GM23338 (cell line): Measurements from ENCODE around the gene ADAMTS14. TPM values are rescaled to one million over a fixed set of nuclear protein-coding genes. Genes with fewer than 3 reads are reported as not detected.

Experiments used
- ATAC-seq: fragments of 200-7000 bp; cut with Tn5 transposase; 3 replicates; pipeline ENCODE4 v1.9.1; 2020
- DNase-seq: peaks from one replicate; pipeline ENCODE4 v3.0.0-alpha.2; 2015; ENCODE audit warnings: low spot score
- H2AFZ ChIP-seq: fragments of 200-600 bp; sonication (generic); 2 replicates; pipeline ENCODE4 v1.8.0; 2016; ENCODE audit warnings: antibody characterized with exemption, mild to moderate bottlenecking, moderate library complexity
- H3F3A ChIP-seq: fragments of 200-600 bp; sonication (generic); replicated peaks from 2 replicates; pipeline ENCODE4 v1.8.0; 2017; ENCODE audit warnings: antibody characterized with exemption, mixed run types, low read depth
- H3K27ac ChIP-seq: fragments of 200-600 bp; sonication (generic); 2 replicates; pipeline ENCODE4 v1.6.1; 2016; ENCODE audit warnings: low read depth
- H3K27me3 ChIP-seq: fragments of 200-600 bp; sonication (generic); 2 replicates; pipeline ENCODE4 v1.8.0; 2016; ENCODE audit warnings: mild to moderate bottlenecking, mixed run types, moderate library complexity; ENCODE audit not compliant: insufficient read depth
- H3K36me3 ChIP-seq: fragments of 200-600 bp; sonication (generic); 2 replicates; pipeline ENCODE4 v1.8.0; 2016; ENCODE audit warnings: mild to moderate bottlenecking; ENCODE audit not compliant: insufficient read depth
- H3K4me1 ChIP-seq: fragments of 200-600 bp; sonication (generic); 2 replicates; pipeline ENCODE4 v1.8.0; 2016; ENCODE audit warnings: mild to moderate bottlenecking, moderate library complexity; ENCODE audit not compliant: insufficient read depth
- H3K4me2 ChIP-seq: fragments of 200-600 bp; sonication (generic); 2 replicates; pipeline ENCODE4 v1.7.1; 2017; ENCODE audit warnings: mixed run types
- H3K4me3 ChIP-seq: fragments of 200-600 bp; sonication (generic); 2 replicates; pipeline ENCODE4 v1.6.1; 2016; ENCODE audit warnings: mixed run types
- H3K79me2 ChIP-seq: fragments of 200-600 bp; sonication (generic); replicated peaks from 2 replicates; pipeline ENCODE4 v1.8.0; 2017; ENCODE audit warnings: mild to moderate bottlenecking; ENCODE audit not compliant: insufficient read depth
- H3K9me2 ChIP-seq: fragments of 200-600 bp; sonication (generic); 2 replicates; pipeline ENCODE4 v1.8.0; 2017; ENCODE audit not compliant: insufficient read depth
- H4K20me1 ChIP-seq: fragments of 200-600 bp; sonication (generic); replicated peaks from 2 replicates; pipeline ENCODE4 v1.8.0; 2017; ENCODE audit warnings: mild to moderate bottlenecking; ENCODE audit not compliant: insufficient read depth
- H3K27ac Mint-ChIP-seq: 2 replicates; pipeline ENCODE4 v1.8.0; 2020; ENCODE audit warnings: inconsistent platforms, mild to moderate bottlenecking, moderate library complexity, mixed read lengths
- H3K27me3 Mint-ChIP-seq: 3 replicates; pipeline ENCODE4 v1.8.0; 2022; ENCODE audit warnings: low read depth, mild to moderate bottlenecking, moderate library complexity, mixed read lengths, inconsistent platforms; ENCODE audit not compliant: insufficient read depth, poor library complexity
- H3K36me3 Mint-ChIP-seq: 3 replicates; pipeline ENCODE4 v1.8.0; 2021; ENCODE audit warnings: low read depth, mild to moderate bottlenecking, inconsistent platforms, moderate library complexity, mixed read lengths
- H3K4me1 Mint-ChIP-seq: 3 replicates; pipeline ENCODE4 v1.8.0; 2020; ENCODE audit warnings: mild to moderate bottlenecking, inconsistent platforms, mixed read lengths
- H3K4me3 Mint-ChIP-seq: 3 replicates; pipeline ENCODE4 v1.8.0; 2021; ENCODE audit warnings: moderate library complexity, mild to moderate bottlenecking, inconsistent platforms, mixed read lengths
- H3K9me3 Mint-ChIP-seq: 3 replicates; pipeline ENCODE4 v1.8.0; 2020; ENCODE audit warnings: moderate library complexity, mild to moderate bottlenecking, inconsistent platforms, mixed read lengths
- CREB1 ChIP-seq: fragments of 250-450 bp; sonication (Bioruptor Pico); IDR thresholded peaks from 2 replicates; pipeline ENCODE4 v1.5.0; 2020; ENCODE audit warnings: low read depth, mild to moderate bottlenecking, moderate library complexity
- CTCF ChIP-seq, 2 experiments: fragments of 200-600 bp in 1 of 2; sonication (generic) in 1 of 2; conservative IDR thresholded peaks; 2 replicates each; pipeline versions ENCODE4 v1.5.1 to v1.6.1; 2016 to 2017; ENCODE audit warnings: antibody characterized with exemption in 2 of 2, low read depth in 2 of 2, mild to moderate bottlenecking in 2 of 2, moderate library complexity in 1 of 2
- ETS1 ChIP-seq: IDR thresholded peaks from 2 replicates; pipeline ENCODE4 v1.6.1; 2016; ENCODE audit warnings: antibody characterized with exemption
- EZH2 ChIP-seq: fragments of 200-600 bp; sonication (generic); IDR thresholded peaks from one replicate; pipeline ENCODE4 v1.8.0; 2017; ENCODE audit warnings: antibody characterized with exemption, mild to moderate bottlenecking, low read depth; ENCODE audit not compliant: unreplicated experiment
- EZH2phosphoT487 ChIP-seq: fragments of 200-600 bp; sonication (generic); IDR thresholded peaks from one replicate; pipeline ENCODE4 v1.8.1; 2018; ENCODE audit warnings: antibody characterized with exemption; ENCODE audit not compliant: unreplicated experiment
- JUNB ChIP-seq: IDR thresholded peaks from one replicate; pipeline ENCODE4 v1.6.1; 2016; ENCODE audit warnings: antibody characterized with exemption; ENCODE audit not compliant: unreplicated experiment
- NANOG ChIP-seq: IDR thresholded peaks from 2 replicates; pipeline ENCODE4 v1.6.1; 2016; ENCODE audit warnings: antibody characterized with exemption, borderline replicate concordance
- POLR2AphosphoS5 ChIP-seq: IDR thresholded peaks from 2 replicates; pipeline ENCODE4 v1.6.1; 2016; ENCODE audit warnings: antibody characterized with exemption, low read depth
- REST ChIP-seq: IDR thresholded peaks from one replicate; pipeline ENCODE4 v1.6.1; 2018; ENCODE audit warnings: antibody characterized with exemption; ENCODE audit not compliant: unreplicated experiment
- STAT1 ChIP-seq: IDR thresholded peaks from one replicate; pipeline ENCODE4 v1.6.1; 2016; ENCODE audit warnings: antibody characterized with exemption; ENCODE audit not compliant: unreplicated experiment
- ZNF114 ChIP-seq: fragments of 250-450 bp; sonication (Bioruptor Pico); IDR thresholded peaks from 2 replicates; pipeline ENCODE4 v1.5.0; 2020; ENCODE audit warnings: mild to moderate bottlenecking, moderate library complexity
- ZNF331 ChIP-seq: fragments of 250-450 bp; sonication (Bioruptor Pico); IDR thresholded peaks from 2 replicates; pipeline ENCODE4 v1.5.0; 2020; ENCODE audit warnings: low read depth, mild to moderate bottlenecking, moderate library complexity
- ZNF462 ChIP-seq: fragments of 250-450 bp; sonication (Bioruptor Pico); IDR thresholded peaks from 2 replicates; pipeline ENCODE4 v1.5.0; 2020; ENCODE audit warnings: mild to moderate bottlenecking, moderate library complexity
- polyA plus RNA-seq: library from polyadenylated mRNA; unstranded; fragments of >200 nt; fragmentation: Nextera tagmentation; extraction: Ambion mirVana; gene quantifications from 2 replicates; pipeline ENCODE4 v1.2.1, GENCODE V29; 2016
- total RNA-seq: library from RNA; depleted of rRNA; stranded (reverse); fragments of >200 nt; shearing (Covaris generic); gene quantifications from 2 replicates; pipeline ENCODE4 v1.2.3, GENCODE V29; 2014

ADAMTS14 gene
- total and polyA plus RNA-seq, 2 experiments from 2014 or later = 1.9 to 2.1 TPM

- TF ChIP-seq ZNF114 (CRISPR knock-in tag) (no peak), REST (no peak), EZH2phosphoT487 (no peak), NANOG (no peak), POLR2AphosphoS5 (no peak), ZNF331 (no peak), JUNB (no peak), STAT1 (no peak), ZNF462 (no peak), CTCF (conservative IDR thresholded peaks at IDR 0.05; ENCODE audit: low read depth in 2 of 2) (no peak), EZH2 (no peak), ETS1 (no peak), CREB1 (CRISPR knock-in tag) (no peak)
- H3F3A ChIP-seq = peaks cover 11% of the 10 kb centered on the region; the same call in 1 of the 2 replicates
- no peaks in the 10 kb centered on the region for H3K79me2 ChIP-seq
- peaks cover 5% of the 10 kb centered on the region; the same call in 1 of the 2 replicates for H3K4me1 ChIP-seq
- H3K27ac Mint-ChIP-seq = no peak overlapping the region
- H3K36me3 ChIP-seq = 0 out of 2 replicates have a peak, but pooled peaks cover 5% of the 10 kb centered on the region
- H4K20me1 ChIP-seq = no peaks in the 10 kb centered on the region
- no peak overlapping the region for H2AFZ ChIP-seq
- no peak overlapping the region for H3K4me3 ChIP-seq
- no peak overlapping the region for H3K4me2 ChIP-seq
- DNase-seq (no peak), ATAC-seq (no peak)
- peaks cover 10% of the 10 kb centered on the region for H3K4me1 Mint-ChIP-seq
- H3K9me2 ChIP-seq = no peaks in the 10 kb centered on the region
- peaks cover 31% of the 10 kb centered on the region for H3K27me3 Mint-ChIP-seq
- no peak overlapping the region for H3K4me3 Mint-ChIP-seq
- H3K9me3 Mint-ChIP-seq = peaks cover 23% of the 10 kb centered on the region
- H3K36me3 Mint-ChIP-seq = peaks cover 13% of the 10 kb centered on the region; the same call in 2 of the 3 replicates
- H3K27me3 ChIP-seq = peaks cover 24% of the 10 kb centered on the region
- no peak overlapping the region for H3K27ac ChIP-seq
Observed at GRCh38 chr10:70669015-70669414, 3.3 kb upstream of the ADAMTS14 start.
